ENCODE results near the gene NXPH4.

The NXPH4 gene

DNA sequence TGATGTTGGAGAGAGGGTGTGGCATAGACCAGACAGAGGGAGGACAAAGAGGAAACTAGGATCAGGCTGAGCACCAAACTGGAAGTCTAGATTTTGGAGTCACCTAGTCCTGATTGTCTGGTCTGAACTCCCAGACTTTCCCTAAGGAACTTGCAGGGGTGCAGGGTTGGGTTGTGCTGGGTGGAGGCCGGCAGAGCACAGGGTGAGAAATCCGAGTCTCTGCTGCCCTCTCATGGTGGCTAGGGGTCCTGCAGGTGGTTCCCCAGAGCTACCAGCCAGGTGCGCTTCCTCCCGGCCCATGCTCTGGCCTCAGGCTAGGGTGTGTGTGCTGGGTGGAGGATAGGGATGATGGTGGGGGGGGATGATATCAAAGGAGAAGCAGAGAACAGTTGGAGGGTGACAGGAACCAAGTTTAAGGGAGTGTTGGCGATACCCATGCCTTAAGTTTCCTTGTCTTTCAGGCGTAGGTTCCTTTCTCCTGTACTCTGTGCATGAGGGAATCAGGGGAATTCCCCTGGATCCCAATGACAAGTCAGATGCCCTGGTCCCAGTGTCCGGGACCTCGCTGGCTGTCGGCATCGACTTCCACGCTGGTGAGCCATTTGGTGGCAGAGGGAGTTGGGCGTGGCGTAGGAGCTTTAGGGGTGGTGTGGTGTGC is 33.5 kb upstream of the NXPH4 start:
- TF ChIP-seq, protein P1, sequence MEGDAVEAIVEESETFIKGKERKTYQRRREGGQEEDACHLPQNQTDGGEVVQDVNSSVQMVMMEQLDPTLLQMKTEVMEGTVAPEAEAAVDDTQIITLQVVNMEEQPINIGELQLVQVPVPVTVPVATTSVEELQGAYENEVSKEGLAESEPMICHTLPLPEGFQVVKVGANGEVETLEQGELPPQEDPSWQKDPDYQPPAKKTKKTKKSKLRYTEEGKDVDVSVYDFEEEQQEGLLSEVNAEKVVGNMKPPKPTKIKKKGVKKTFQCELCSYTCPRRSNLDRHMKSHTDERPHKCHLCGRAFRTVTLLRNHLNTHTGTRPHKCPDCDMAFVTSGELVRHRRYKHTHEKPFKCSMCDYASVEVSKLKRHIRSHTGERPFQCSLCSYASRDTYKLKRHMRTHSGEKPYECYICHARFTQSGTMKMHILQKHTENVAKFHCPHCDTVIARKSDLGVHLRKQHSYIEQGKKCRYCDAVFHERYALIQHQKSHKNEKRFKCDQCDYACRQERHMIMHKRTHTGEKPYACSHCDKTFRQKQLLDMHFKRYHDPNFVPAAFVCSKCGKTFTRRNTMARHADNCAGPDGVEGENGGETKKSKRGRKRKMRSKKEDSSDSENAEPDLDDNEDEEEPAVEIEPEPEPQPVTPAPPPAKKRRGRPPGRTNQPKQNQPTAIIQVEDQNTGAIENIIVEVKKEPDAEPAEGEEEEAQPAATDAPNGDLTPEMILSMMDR (IDR thresholded peaks at IDR 0.05; ENCODE audit: insufficient read depth, missing control alignments), result peak; percentile 81
- no peak for FAIRE-seq
- DNase-seq (ENCODE audit: insufficient read length, low spot score), result peak; percentile 98

DNA sequence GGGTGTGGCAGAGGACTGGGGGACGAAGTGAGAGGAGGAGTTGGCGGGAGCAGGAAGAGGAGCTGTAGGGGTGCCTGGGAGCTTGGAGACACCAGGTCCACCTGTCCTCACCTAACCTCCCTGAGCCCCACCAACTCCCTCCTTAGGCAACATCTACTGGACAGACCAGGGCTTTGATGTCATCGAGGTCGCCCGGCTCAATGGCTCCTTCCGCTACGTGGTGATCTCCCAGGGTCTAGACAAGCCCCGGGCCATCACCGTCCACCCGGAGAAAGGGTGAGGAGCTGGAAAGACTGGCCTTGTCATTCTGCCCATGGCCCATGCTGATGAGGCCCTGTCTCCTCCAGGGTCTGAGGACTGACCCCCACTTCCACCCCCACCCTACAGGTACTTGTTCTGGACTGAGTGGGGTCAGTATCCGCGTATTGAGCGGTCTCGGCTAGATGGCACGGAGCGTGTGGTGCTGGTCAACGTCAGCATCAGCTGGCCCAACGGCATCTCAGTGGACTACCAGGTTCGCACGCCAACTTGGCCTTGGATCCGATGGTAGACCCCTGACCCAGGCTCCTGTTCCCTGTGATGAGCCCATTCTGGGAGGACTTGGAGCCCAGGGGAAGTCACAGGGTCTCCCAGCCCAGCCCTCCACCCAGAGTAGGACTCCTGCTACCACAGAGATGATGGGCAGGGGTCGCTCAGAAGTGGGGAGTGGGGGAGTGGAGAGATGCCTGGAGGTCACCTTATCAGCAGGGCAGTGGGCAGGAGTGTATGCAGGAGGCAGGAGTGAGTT is 32.5 kb upstream of the NXPH4 start:
- FAIRE-seq (no peak), DNase-seq (ENCODE audit: insufficient read length, low spot score) (no peak)
- TF ChIP-seq, protein P1 (IDR thresholded peaks at IDR 0.05; ENCODE audit: insufficient read depth, missing control alignments), result no peak

DNA sequence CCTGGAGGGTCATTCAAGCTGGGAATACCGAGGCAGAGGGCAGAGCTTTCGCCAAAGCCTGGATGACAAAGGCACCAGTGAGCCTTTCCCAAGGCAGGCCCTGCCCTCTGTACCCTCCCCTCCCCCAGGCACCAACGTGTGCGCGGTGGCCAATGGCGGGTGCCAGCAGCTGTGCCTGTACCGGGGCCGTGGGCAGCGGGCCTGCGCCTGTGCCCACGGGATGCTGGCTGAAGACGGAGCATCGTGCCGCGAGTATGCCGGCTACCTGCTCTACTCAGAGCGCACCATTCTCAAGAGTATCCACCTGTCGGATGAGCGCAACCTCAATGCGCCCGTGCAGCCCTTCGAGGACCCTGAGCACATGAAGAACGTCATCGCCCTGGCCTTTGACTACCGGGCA is 31.2 kb upstream of the NXPH4 start:
- TF ChIP-seq, protein P1 (IDR thresholded peaks at IDR 0.05; ENCODE audit: insufficient read depth, missing control alignments), result no peak
- no peak for DNase-seq (ENCODE audit: insufficient read length, low spot score)
- FAIRE-seq, result no peak

DNA sequence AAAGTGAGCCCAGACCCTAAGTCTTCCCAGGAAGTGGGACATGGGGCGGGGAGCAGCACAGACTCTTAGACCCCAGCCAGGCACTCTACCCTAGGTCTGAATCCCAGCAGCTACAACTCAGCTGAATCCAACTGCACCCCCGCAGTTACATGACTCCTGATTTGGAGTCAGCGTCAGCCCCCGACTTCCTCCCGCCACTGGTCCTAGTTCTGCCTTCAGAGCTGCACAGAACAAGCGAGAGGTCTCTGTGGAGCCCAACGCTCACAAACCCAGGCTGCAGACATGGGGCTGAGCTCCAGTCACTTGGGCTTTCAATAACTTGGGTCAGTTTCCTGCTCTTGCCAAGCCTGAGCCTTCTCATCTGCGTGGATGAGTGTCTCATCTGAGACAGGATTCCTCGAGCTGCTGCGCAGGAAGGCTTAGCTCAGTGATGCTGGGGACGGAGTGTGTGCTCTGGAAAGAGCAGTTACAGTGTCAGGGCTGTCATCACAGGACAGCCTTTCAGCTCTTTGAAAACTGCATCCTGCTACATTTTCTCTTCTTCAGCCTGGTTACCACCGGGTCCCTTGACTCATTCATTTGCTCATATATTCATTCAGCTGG is 30.6 kb upstream of the NXPH4 start:
- DNase-seq (ENCODE audit: insufficient read length, low spot score), result no peak
- TF ChIP-seq, protein P1 (IDR thresholded peaks at IDR 0.05; ENCODE audit: insufficient read depth, missing control alignments), result no peak
- FAIRE-seq, result no peak

DNA sequence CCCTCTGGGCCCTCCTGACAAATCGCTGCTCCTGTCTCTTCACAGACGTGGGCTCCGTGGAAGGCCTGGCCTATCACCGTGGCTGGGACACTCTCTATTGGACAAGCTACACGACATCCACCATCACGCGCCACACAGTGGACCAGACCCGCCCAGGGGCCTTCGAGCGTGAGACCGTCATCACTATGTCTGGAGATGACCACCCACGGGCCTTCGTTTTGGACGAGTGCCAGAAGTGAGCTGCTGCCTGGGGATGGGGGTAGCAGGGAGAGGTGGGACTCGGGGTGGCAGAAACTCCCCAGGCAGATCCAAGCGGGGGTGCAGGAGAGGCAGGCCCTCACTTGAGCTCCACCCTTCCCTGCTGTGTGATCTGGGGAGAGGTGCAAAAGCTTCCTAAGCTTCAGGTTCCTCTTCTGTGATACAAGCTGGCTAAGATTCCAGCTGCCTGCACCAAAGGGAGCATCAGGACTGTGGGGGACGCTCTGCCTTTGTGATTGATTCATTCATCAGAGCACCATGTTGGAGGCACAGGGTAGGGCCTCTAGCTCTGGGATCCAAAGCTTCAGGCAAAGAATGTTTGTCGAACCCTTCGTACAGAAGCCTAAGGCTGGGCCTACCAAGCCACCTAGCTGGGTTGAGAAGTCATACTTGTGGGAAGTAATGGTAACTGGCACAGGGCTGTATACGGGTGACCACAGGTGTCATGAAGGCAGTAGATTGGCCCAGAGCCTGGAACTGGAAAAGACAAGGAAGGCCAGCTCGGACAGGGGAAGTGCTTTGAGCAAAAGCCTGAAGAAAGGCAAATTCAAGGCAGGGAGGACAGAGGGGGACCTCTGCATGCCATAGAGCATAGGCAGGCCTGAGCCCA is 29.1 kb upstream of the NXPH4 start:
- FAIRE-seq (no peak), DNase-seq (ENCODE audit: insufficient read length, low spot score) (no peak)
- TF ChIP-seq, protein P1 (IDR thresholded peaks at IDR 0.05; ENCODE audit: insufficient read depth, missing control alignments), result no peak

DNA sequence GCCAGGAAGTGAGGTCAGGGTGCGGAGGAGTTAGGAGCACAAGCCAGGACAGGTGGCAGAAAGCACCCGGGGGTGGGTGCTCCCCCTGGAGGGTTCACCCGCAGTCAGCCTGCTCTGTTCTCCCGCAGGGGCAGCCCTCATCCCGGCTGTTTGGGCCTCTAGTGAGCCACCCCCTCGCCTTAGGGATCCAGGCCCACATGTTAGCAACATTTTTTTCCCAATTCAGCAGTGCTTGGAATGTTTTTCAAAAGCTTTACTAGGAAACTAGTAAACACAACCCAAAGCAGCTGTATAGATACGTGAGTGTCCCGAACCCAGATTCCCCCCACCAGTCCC is 28.5 kb upstream of the NXPH4 start:
- no peak for DNase-seq (ENCODE audit: insufficient read length, low spot score)
- TF ChIP-seq, protein P1 (IDR thresholded peaks at IDR 0.05; ENCODE audit: insufficient read depth, missing control alignments), result no peak
- no peak for FAIRE-seq
